ENCODE measurements around the gene TSPAN3. TPM values are rescaled to one million over a fixed set of nuclear protein-coding genes. Genes with fewer than 3 reads are reported as not detected.

The TSPAN3 gene
- total and polyA plus RNA-seq, 4 donors: 49.3 to 82.8 (median 78.7) TPM

DNA sequence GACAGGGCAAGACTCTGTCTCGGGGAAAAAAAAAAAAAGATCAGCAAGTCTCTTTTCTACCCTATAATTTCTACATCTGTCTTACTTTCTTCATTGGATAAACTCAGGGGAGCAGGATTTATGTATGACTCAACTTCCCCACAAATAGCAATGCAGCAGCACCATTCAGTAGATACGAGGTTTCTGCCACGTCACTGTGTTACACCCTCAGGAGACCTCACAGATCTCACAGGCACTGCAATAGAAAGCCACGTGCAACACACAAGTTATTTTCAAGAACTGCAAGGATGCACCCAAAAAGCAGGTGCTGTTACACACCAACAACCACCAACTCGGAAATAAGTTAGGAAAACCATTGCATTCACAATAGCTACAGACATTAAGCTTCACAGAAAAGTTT lies 30.2 kb downstream of the TSPAN3 start:
- no peak overlapping the region for H3K4me3 ChIP-seq (ENCODE audit: low read depth in 1 of 3, low read length in 3 of 3)
- peaks cover 0 to 7% (median 2%) of the 10 kb centered on the region in 4 donors for H3K36me3 ChIP-seq (ENCODE audit: control insufficient read depth in 4 of 4, insufficient read depth in 3 of 4, low read depth in 1 of 4, low read length in 3 of 4)
- no peak overlapping the region for H3K9ac ChIP-seq (ENCODE audit: low read depth in 1 of 2, low read length in 2 of 2)
- WGBS: 91% methylated on average over 5 of the region's 5 CpGs
- no peaks in the 10 kb centered on the region for H3K27me3 ChIP-seq (ENCODE audit: control insufficient read depth in 4 of 4, insufficient read depth in 4 of 4, low read length in 3 of 4)
- TF ChIP-seq MAX (IDR thresholded peaks at IDR 0.05): no peak
- no peak for TF ChIP-seq NR2F2 (IDR thresholded peaks at IDR 0.05)
- TF ChIP-seq RAD21 (IDR thresholded peaks at IDR 0.05): no peak
- TF ChIP-seq RXRA (IDR thresholded peaks at IDR 0.05): no peak
- no peak for TF ChIP-seq EGR1 (IDR thresholded peaks at IDR 0.05; ENCODE audit: low read depth in 2 of 2)
- no peaks in the 10 kb centered on the region for H3K9me3 ChIP-seq (ENCODE audit: control insufficient read depth in 4 of 4, low read length in 3 of 4)
- DNase-seq (ENCODE audit: low spot score): no peak
- no peaks in the 10 kb centered on the region for H3K4me1 ChIP-seq (ENCODE audit: control insufficient read depth in 4 of 4, insufficient read depth in 4 of 4, low read length in 3 of 4)
- no peak overlapping the region for H3K27ac ChIP-seq (ENCODE audit: low read depth in 1 of 2, low read length in 2 of 2)

DNA sequence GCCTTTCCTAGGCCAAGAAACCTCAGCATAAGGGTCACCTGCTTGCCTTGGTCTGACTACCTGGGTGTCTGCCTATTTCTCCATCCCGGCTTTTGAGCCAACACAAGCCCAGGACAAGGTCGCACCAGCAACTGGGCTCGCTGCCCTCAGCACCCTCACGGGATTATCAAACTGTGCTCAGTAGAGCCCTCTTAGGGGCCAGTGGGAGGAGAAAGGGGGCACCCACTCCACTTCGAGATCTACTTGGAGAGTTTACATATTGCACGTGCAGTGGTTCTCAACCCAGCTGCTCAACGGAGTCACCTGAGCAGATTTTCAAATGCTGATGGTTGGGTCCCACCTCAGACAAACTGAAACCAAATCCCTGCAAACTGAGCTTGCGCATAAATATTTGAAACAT lies 31.1 kb downstream of the TSPAN3 start:
- no peaks in the 10 kb centered on the region for H3K4me1 ChIP-seq (ENCODE audit: control insufficient read depth in 4 of 4, insufficient read depth in 4 of 4, low read length in 3 of 4)
- TF ChIP-seq EGR1 (IDR thresholded peaks at IDR 0.05; ENCODE audit: low read depth in 2 of 2) (no peak), TAF1 (conservative IDR thresholded peaks at IDR 0.05) (no peak), FOXA2 (IDR thresholded peaks at IDR 0.05) (no peak), GABPA (IDR thresholded peaks at IDR 0.05 in 1 of 2, conservative IDR thresholded peaks at IDR 0.05 in 1 of 2) (no peak), HNF4A (conservative IDR thresholded peaks at IDR 0.05) (no peak), ZBTB33 (IDR thresholded peaks at IDR 0.05) (no peak), RXRA (IDR thresholded peaks at IDR 0.05) (no peak), FOXA1 (IDR thresholded peaks at IDR 0.05) (no peak), SP1 (IDR thresholded peaks at IDR 0.05) (no peak), JUND (IDR thresholded peaks at IDR 0.05) (no peak), RAD21 (IDR thresholded peaks at IDR 0.05) (no peak), YY1 (IDR thresholded peaks at IDR 0.05) (no peak), MAX (IDR thresholded peaks at IDR 0.05) (no peak)
- TF ChIP-seq, protein P1, sequence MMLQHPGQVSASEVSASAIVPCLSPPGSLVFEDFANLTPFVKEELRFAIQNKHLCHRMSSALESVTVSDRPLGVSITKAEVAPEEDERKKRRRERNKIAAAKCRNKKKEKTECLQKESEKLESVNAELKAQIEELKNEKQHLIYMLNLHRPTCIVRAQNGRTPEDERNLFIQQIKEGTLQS (IDR thresholded peaks at IDR 0.05): no peak
- TF ChIP-seq, protein P2, sequence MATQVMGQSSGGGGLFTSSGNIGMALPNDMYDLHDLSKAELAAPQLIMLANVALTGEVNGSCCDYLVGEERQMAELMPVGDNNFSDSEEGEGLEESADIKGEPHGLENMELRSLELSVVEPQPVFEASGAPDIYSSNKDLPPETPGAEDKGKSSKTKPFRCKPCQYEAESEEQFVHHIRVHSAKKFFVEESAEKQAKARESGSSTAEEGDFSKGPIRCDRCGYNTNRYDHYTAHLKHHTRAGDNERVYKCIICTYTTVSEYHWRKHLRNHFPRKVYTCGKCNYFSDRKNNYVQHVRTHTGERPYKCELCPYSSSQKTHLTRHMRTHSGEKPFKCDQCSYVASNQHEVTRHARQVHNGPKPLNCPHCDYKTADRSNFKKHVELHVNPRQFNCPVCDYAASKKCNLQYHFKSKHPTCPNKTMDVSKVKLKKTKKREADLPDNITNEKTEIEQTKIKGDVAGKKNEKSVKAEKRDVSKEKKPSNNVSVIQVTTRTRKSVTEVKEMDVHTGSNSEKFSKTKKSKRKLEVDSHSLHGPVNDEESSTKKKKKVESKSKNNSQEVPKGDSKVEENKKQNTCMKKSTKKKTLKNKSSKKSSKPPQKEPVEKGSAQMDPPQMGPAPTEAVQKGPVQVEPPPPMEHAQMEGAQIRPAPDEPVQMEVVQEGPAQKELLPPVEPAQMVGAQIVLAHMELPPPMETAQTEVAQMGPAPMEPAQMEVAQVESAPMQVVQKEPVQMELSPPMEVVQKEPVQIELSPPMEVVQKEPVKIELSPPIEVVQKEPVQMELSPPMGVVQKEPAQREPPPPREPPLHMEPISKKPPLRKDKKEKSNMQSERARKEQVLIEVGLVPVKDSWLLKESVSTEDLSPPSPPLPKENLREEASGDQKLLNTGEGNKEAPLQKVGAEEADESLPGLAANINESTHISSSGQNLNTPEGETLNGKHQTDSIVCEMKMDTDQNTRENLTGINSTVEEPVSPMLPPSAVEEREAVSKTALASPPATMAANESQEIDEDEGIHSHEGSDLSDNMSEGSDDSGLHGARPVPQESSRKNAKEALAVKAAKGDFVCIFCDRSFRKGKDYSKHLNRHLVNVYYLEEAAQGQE (IDR thresholded peaks at IDR 0.05): no peak
- TF ChIP-seq, protein P3, sequence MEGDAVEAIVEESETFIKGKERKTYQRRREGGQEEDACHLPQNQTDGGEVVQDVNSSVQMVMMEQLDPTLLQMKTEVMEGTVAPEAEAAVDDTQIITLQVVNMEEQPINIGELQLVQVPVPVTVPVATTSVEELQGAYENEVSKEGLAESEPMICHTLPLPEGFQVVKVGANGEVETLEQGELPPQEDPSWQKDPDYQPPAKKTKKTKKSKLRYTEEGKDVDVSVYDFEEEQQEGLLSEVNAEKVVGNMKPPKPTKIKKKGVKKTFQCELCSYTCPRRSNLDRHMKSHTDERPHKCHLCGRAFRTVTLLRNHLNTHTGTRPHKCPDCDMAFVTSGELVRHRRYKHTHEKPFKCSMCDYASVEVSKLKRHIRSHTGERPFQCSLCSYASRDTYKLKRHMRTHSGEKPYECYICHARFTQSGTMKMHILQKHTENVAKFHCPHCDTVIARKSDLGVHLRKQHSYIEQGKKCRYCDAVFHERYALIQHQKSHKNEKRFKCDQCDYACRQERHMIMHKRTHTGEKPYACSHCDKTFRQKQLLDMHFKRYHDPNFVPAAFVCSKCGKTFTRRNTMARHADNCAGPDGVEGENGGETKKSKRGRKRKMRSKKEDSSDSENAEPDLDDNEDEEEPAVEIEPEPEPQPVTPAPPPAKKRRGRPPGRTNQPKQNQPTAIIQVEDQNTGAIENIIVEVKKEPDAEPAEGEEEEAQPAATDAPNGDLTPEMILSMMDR (IDR thresholded peaks at IDR 0.05; ENCODE audit: low read depth, low read length, missing input control): no peak
- DNase-seq (ENCODE audit: low spot score): no peak
- no peaks in the 10 kb centered on the region for H3K27me3 ChIP-seq (ENCODE audit: control insufficient read depth in 4 of 4, insufficient read depth in 4 of 4, low read length in 3 of 4)
- H3K36me3 ChIP-seq (ENCODE audit: control insufficient read depth in 4 of 4, insufficient read depth in 3 of 4, low read depth in 1 of 4, low read length in 3 of 4): peaks cover 0 to 4% (median 2%) of the 10 kb centered on the region in 4 donors
- no peak overlapping the region for H3K4me3 ChIP-seq (ENCODE audit: low read depth in 1 of 3, low read length in 3 of 3)
- 98% methylated on average over 8 of the region's 8 CpGs for WGBS
- H3K9me3 ChIP-seq (ENCODE audit: control insufficient read depth in 4 of 4, low read length in 3 of 4): no peaks in the 10 kb centered on the region
- H3K27ac ChIP-seq (ENCODE audit: low read depth in 1 of 2, low read length in 2 of 2): no peak overlapping the region
- H3K9ac ChIP-seq (ENCODE audit: low read depth in 1 of 2, low read length in 2 of 2): no peak overlapping the region

All from liver (tissue), 9 donors.